ENCODE measurements around the gene ENGASE.
"Not testable (repeated sequence)": the region's sequence is repeated elsewhere in the genome, so short reads cannot be mapped to it uniquely, and the experiment has no call there.

The ENGASE gene

GRCh38 chr17:79053251-79053925 lies 21.2 kb upstream of the ENGASE start:
- no peak for DNase-seq

GRCh38 chr17:79054200-79054960 lies 20.2 kb upstream of the ENGASE start:
- DNase-seq, result no peak

GRCh38 chr17:79055197-79055596 lies 19.4 kb upstream of the ENGASE start:
- DNase-seq, result no peak

- no peak for DNase-seq
Measured at GRCh38 chr17:79057737-79058385, 16.8 kb upstream of the ENGASE start.

- DNase-seq, result no peak
Measured at GRCh38 chr17:79062691-79063090, 11.9 kb upstream of the ENGASE start.

GRCh38 chr17:79064026-79064425 lies 10.6 kb upstream of the ENGASE start:
- DNase-seq, result no peak

GRCh38 chr17:79065105-79065670 lies 9.4 kb upstream of the ENGASE start:
- DNase-seq, result no peak

GRCh38 chr17:79066963-79067362 lies 7.7 kb upstream of the ENGASE start:
- no peak for DNase-seq

- no peak for DNase-seq
Measured at GRCh38 chr17:79070266-79070880, 4.3 kb upstream of the ENGASE start.

- DNase-seq, result no peak
Measured at GRCh38 chr17:79071161-79071740, 3.4 kb upstream of the ENGASE start.

GRCh38 chr17:79072544-79072943 lies 2.1 kb upstream of the ENGASE start:
- DNase-seq, result no peak

GRCh38 chr17:79073016-79073705 lies 1.5 kb upstream of the ENGASE start:
- DNase-seq, result no peak

- no peak for DNase-seq
Measured at GRCh38 chr17:79073706-79074088, 927 bp upstream of the ENGASE start.

GRCh38 chr17:79074121-79074648 lies 439 bp upstream of the ENGASE start:
- DNase-seq, result not testable (repeated sequence)

GRCh38 chr17:79075446-79075750 lies 774 bp downstream of the ENGASE start:
- no peak for DNase-seq

- DNase-seq, result no peak
Measured at GRCh38 chr17:79075861-79076406, 1.3 kb downstream of the ENGASE start.

GRCh38 chr17:79077587-79077986 lies 3.0 kb downstream of the ENGASE start:
- no peak for DNase-seq

GRCh38 chr17:79078476-79079190 lies 4.0 kb downstream of the ENGASE start:
- DNase-seq, result no peak

- DNase-seq, result no peak
Measured at GRCh38 chr17:79079421-79080200, 5.0 kb downstream of the ENGASE start.

- no peak for DNase-seq
Measured at GRCh38 chr17:79080349-79080748, 5.7 kb downstream of the ENGASE start.
